Caco-2 (cell line): ENCODE results near the gene CHGA. TPM values are rescaled to one million over a fixed set of nuclear protein-coding genes. Genes with fewer than 3 reads are reported as not detected.

ENCODE experiments used
- BruUV-seq: library from RNA; stranded (reverse); fragments of 400-500 nt; replicated peaks from 2 replicates; lab custom pipeline; 2021; lab: Mats Ljungman, UMichigan
- CTCF ChIA-PET: fragments of 300-600 bp; sonication (Branson Sonifier 250); formaldehyde crosslinking; loops from one replicate; lab custom pipeline; 2022; ENCODE audit warnings: antibody characterized with exemption; lab: Charles Lee
- POLR2A ChIA-PET: fragments of 300-600 bp; sonication (Branson Sonifier 250); formaldehyde crosslinking; loops from one replicate; lab custom pipeline; 2022; ENCODE audit warnings: antibody characterized with exemption; lab: Charles Lee
- DNase-seq, 2 experiments: peaks; one replicate each; pipeline versions ENCODE4 v3.0.0 to v3.0.0-alpha.2; 2020 to 2022
- H3K27me3 ChIP-seq: replicated peaks from 2 replicates; pipeline ENCODE4 v1.6.0; 2011; ENCODE audit warnings: low read length; ENCODE audit not compliant: control insufficient read depth, insufficient read depth
- H3K36me3 ChIP-seq: 2 replicates; pipeline ENCODE4 v1.5.1; 2011; ENCODE audit warnings: low read length; ENCODE audit not compliant: control insufficient read depth, insufficient read depth
- H3K4me1 ChIP-seq: fragments of 250-450 bp; sonication (Bioruptor Pico); 2 replicates; pipeline ENCODE4 v1.5.1; 2020; ENCODE audit warnings: mild to moderate bottlenecking
- H3K4me3 ChIP-seq: 2 replicates; pipeline ENCODE4 v1.5.1; 2011; ENCODE audit warnings: low read depth, mild to moderate bottlenecking, control low read depth, low read length
- H3K9me3 ChIP-seq: fragments of 250-450 bp; sonication (Bioruptor Pico); 2 replicates; pipeline ENCODE4 v1.5.1; 2020; ENCODE audit warnings: mild to moderate bottlenecking, moderate library complexity
- H3K27ac Mint-ChIP-seq: one replicate; pipeline ENCODE4 v1.8.0; 2022; ENCODE audit warnings: mixed read lengths; ENCODE audit not compliant: unreplicated experiment
- H3K27me3 Mint-ChIP-seq: one replicate; pipeline ENCODE4 v1.8.0; 2022; ENCODE audit warnings: mixed read lengths; ENCODE audit not compliant: insufficient read depth, unreplicated experiment
- H3K36me3 Mint-ChIP-seq: one replicate; pipeline ENCODE4 v1.8.0; 2022; ENCODE audit warnings: mild to moderate bottlenecking, mixed read lengths; ENCODE audit not compliant: insufficient read depth, unreplicated experiment
- H3K4me1 Mint-ChIP-seq: one replicate; pipeline ENCODE4 v1.8.0; 2022; ENCODE audit warnings: low read depth, mixed read lengths; ENCODE audit not compliant: unreplicated experiment
- H3K4me3 Mint-ChIP-seq: one replicate; pipeline ENCODE4 v1.8.0; 2022; ENCODE audit warnings: mild to moderate bottlenecking, moderate library complexity, mixed read lengths; ENCODE audit not compliant: unreplicated experiment
- H3K9me3 Mint-ChIP-seq: one replicate; pipeline ENCODE4 v1.8.0; 2022; ENCODE audit warnings: mixed read lengths; ENCODE audit not compliant: unreplicated experiment
- CTCF ChIP-seq, 2 experiments: fragments of 200-600 bp in 1 of 2; IDR thresholded peaks; 1 replicate in 1 of 2; 2 replicates in 1 of 2; pipeline versions ENCODE4 v1.5.1 to v1.8.0; 2011 to 2022; ENCODE audit warnings: antibody characterized with exemption in 1 of 2, control low read depth in 1 of 2, inconsistent platforms in 1 of 2, low read depth in 1 of 2, low read length in 1 of 2, mild to moderate bottlenecking in 1 of 2, moderate library complexity in 1 of 2; ENCODE audit not compliant: insufficient read depth in 1 of 2, severe bottlenecking in 1 of 2, unreplicated experiment in 1 of 2
- intact Hi-C: fragments of 100-400 bp; cut with micrococcal nuclease; formaldehyde crosslinking; loops from one replicate; pipeline ENCODE4 v1.10.0; 2022; ENCODE audit not compliant: unreplicated experiment
- total RNA-seq: library from RNA; stranded (reverse); gene quantifications from 2 replicates; pipeline ENCODE4 v1.2.3, GENCODE V29; 2022

CHGA gene
- total RNA-seq, 1 experiment from 2014 or later: not detected

- no peak overlapping the region for H3K4me3 ChIP-seq
- Mint-ChIP-seq H3K27me3 (no peaks in the 10 kb centered on the region), H3K27ac (no peak overlapping the region), H3K4me3 (no peak overlapping the region), H3K4me1 (no peaks in the 10 kb centered on the region), H3K9me3 (peaks cover 27% of the 10 kb centered on the region), H3K36me3 (peaks cover 14% of the 10 kb centered on the region)
- ChIA-PET CTCF (no interaction called here), POLR2A (no interaction called here)
- peaks cover 3% of the 10 kb centered on the region for H3K36me3 ChIP-seq
- H3K27me3 ChIP-seq: no peaks in the 10 kb centered on the region
- peaks cover 8% of the 10 kb centered on the region; the same call in 1 of the 2 replicates for H3K9me3 ChIP-seq
- BruUV-seq: no TSS peak
- intact Hi-C loops: no loop called here
- peak; percentile 47 to 57 for TF ChIP-seq CTCF (IDR thresholded peaks at IDR 0.05; ENCODE audit: insufficient read depth in 1 of 2, low read depth in 1 of 2, low read length in 1 of 2, severe bottlenecking in 1 of 2, unreplicated experiment in 1 of 2)
- H3K4me1 ChIP-seq: no peaks in the 10 kb centered on the region
- peak in 1 of 2 experiments; percentile 59 for DNase-seq
Observed at GRCh38 chr14:92973261-92973797, 50.4 kb downstream of the CHGA start.

- Mint-ChIP-seq H3K36me3 (peaks cover 14% of the 10 kb centered on the region), H3K4me3 (no peak overlapping the region), H3K4me1 (no peaks in the 10 kb centered on the region), H3K27me3 (no peaks in the 10 kb centered on the region), H3K9me3 (peaks cover 30% of the 10 kb centered on the region), H3K27ac (no peak overlapping the region)
- BruUV-seq: no TSS peak
- H3K4me3 ChIP-seq: no peak overlapping the region
- intact Hi-C loops: no loop called here
- DNase-seq: no peak
- CTCF ChIA-PET: no interaction called here
- POLR2A ChIA-PET: no interaction called here
- H3K9me3 ChIP-seq: peaks cover 14% of the 10 kb centered on the region
- no peaks in the 10 kb centered on the region for H3K4me1 ChIP-seq
- H3K27me3 ChIP-seq: no peaks in the 10 kb centered on the region
- no peak for TF ChIP-seq CTCF (IDR thresholded peaks at IDR 0.05; ENCODE audit: insufficient read depth in 1 of 2, low read depth in 1 of 2, low read length in 1 of 2, severe bottlenecking in 1 of 2, unreplicated experiment in 1 of 2)
- peaks cover 3% of the 10 kb centered on the region for H3K36me3 ChIP-seq
Observed at GRCh38 chr14:92973798-92974372, 50.9 kb downstream of the CHGA start.

GRCh38 chr14:92974541-92975345 is 51.8 kb downstream of the CHGA start:
- intact Hi-C loops: no loop called here
- ChIA-PET CTCF (no interaction called here), POLR2A (no interaction called here)

More at GRCh38 chr14:92974541-92975345, 51.8 kb downstream of the CHGA start:
- no peak overlapping the region for H3K4me3 Mint-ChIP-seq
- Histone ChIP-seq H3K27me3 (no peaks in the 10 kb centered on the region), H3K4me3 (no peak overlapping the region), H3K36me3 (peaks cover 3% of the 10 kb centered on the region), H3K4me1 (no peaks in the 10 kb centered on the region), H3K9me3 (peaks cover 20% of the 10 kb centered on the region)
- H3K36me3 Mint-ChIP-seq: peaks cover 20% of the 10 kb centered on the region
- H3K27ac Mint-ChIP-seq: no peak overlapping the region
- H3K9me3 Mint-ChIP-seq: peaks cover 38% of the 10 kb centered on the region
- H3K27me3 Mint-ChIP-seq: no peaks in the 10 kb centered on the region
- no peaks in the 10 kb centered on the region for H3K4me1 Mint-ChIP-seq
- TF ChIP-seq CTCF (IDR thresholded peaks at IDR 0.05; ENCODE audit: insufficient read depth in 1 of 2, low read depth in 1 of 2, low read length in 1 of 2, severe bottlenecking in 1 of 2, unreplicated experiment in 1 of 2): no peak
- BruUV-seq: no TSS peak
- no peak for DNase-seq
